SK-N-SH (cell line): ENCODE results near the gene SDK1. TPM values are rescaled to one million over a fixed set of nuclear protein-coding genes. Genes with fewer than 3 reads are reported as not detected.

ENCODE experiments used
- CTCF ChIA-PET: fragments of 300-600, 350-600 bp; formaldehyde crosslinking; extraction: SDS; loops from one replicate; lab custom pipeline; 2021; lab: Yijun Ruan, JAX
- POLR2A ChIA-PET: fragments of 350-600 bp; sonication (Branson Sonifier 250); formaldehyde crosslinking; extraction: SDS; loops from one replicate; lab custom pipeline; 2020; ENCODE audit warnings: antibody characterized with exemption, inconsistent platforms; lab: Yijun Ruan, JAX
- DNase-seq: peaks from one replicate; pipeline ENCODE4 v3.0.0; 2012
- H2AFZ ChIP-seq: fragments of 200-600 bp; sonication (generic); 2 replicates; pipeline ENCODE4 v1.8.1; 2016; ENCODE audit warnings: antibody characterized with exemption, mild to moderate bottlenecking, low read depth
- H3F3A ChIP-seq: fragments of 200-600 bp; sonication (generic); replicated peaks from 2 replicates; pipeline ENCODE3; 2016; ENCODE audit warnings: antibody characterized with exemption, mild to moderate bottlenecking; ENCODE audit not compliant: insufficient read depth
- H3K27ac ChIP-seq, 2 experiments: fragments of 200-500 bp in 1 of 2; fragments of 200-600 bp in 1 of 2; sonication (Bioruptor generic) in 1 of 2; sonication (generic), shearing (Covaris generic) in 1 of 2; 2 replicates each; pipeline versions ENCODE4 v1.5.1 to v1.6.1; 2014 to 2016; ENCODE audit warnings: low read depth in 2 of 2, inconsistent platforms in 1 of 2, low read length in 1 of 2, mild to moderate bottlenecking in 1 of 2, mixed read lengths in 1 of 2
- H3K27me3 ChIP-seq: fragments of 200-600 bp; sonication (generic), shearing (Covaris generic); 2 replicates; pipeline ENCODE4 v1.6.1; 2016; ENCODE audit warnings: mixed run types; ENCODE audit not compliant: insufficient read depth
- H3K36me3 ChIP-seq, 2 experiments: fragments of 200-500 bp in 1 of 2; fragments of 200-600 bp in 1 of 2; sonication (Bioruptor generic) in 1 of 2; sonication (generic) in 1 of 2; replicated peaks in 1 of 2; 2 replicates each; pipeline versions ENCODE3 to v1.5.1; 2014 to 2016; ENCODE audit warnings: low read length in 1 of 2, mild to moderate bottlenecking in 1 of 2; ENCODE audit not compliant: insufficient read depth in 2 of 2, control insufficient read depth in 1 of 2
- H3K4me1 ChIP-seq, 2 experiments: fragments of 200-500 bp in 1 of 2; fragments of 200-600 bp in 1 of 2; sonication (Bioruptor generic) in 1 of 2; sonication (generic), shearing (Covaris generic) in 1 of 2; 2 replicates each; pipeline versions ENCODE4 v1.5.1 to v1.6.1; 2014 to 2016; ENCODE audit warnings: low read depth in 1 of 2, low read length in 1 of 2, mixed run types in 1 of 2; ENCODE audit not compliant: insufficient read depth in 2 of 2, control insufficient read depth in 1 of 2
- H3K4me2 ChIP-seq: fragments of 200-600 bp; sonication (generic), shearing (Covaris generic); 2 replicates; pipeline ENCODE4 v1.6.1; 2017; ENCODE audit warnings: mixed run types
- H3K4me3 ChIP-seq, 2 experiments: fragments of 200-500 bp in 1 of 2; fragments of 200-600 bp in 1 of 2; sonication (Bioruptor generic) in 1 of 2; sonication (generic), shearing (Covaris generic) in 1 of 2; 2 replicates each; pipeline versions ENCODE4 v1.5.1 to v1.8.1; 2014 to 2016; ENCODE audit warnings: low read depth in 2 of 2, inconsistent platforms in 1 of 2, low read length in 1 of 2, mild to moderate bottlenecking in 1 of 2, mixed read lengths in 1 of 2, moderate library complexity in 1 of 2
- H3K79me2 ChIP-seq: fragments of 200-600 bp; sonication (generic); 2 replicates; pipeline ENCODE4 v1.8.1; 2017; ENCODE audit warnings: mild to moderate bottlenecking; ENCODE audit not compliant: insufficient read depth
- H3K9ac ChIP-seq: fragments of 200-600 bp; sonication (generic); 2 replicates; pipeline ENCODE4 v1.6.1; 2017; ENCODE audit warnings: mixed run types
- H3K9me2 ChIP-seq: fragments of 200-600 bp; sonication (generic); 2 replicates; pipeline ENCODE4 v1.6.1; 2017; ENCODE audit warnings: mixed run types
- H3K9me3 ChIP-seq: fragments of 200-600 bp; sonication (generic); 2 replicates; pipeline ENCODE4 v1.6.1; 2017; ENCODE audit warnings: mixed run types, mild to moderate bottlenecking, moderate library complexity
- H4K20me1 ChIP-seq: fragments of 200-600 bp; sonication (generic); 2 replicates; pipeline ENCODE4 v1.6.1; 2017; ENCODE audit warnings: mild to moderate bottlenecking, mixed run types; ENCODE audit not compliant: insufficient read depth
- CTCF ChIP-seq: fragments of 200-600 bp; sonication (generic); IDR thresholded peaks from 2 replicates; pipeline ENCODE4 v1.6.1; 2017; ENCODE audit warnings: antibody characterized with exemption, mild to moderate bottlenecking, moderate library complexity
- EZH2phosphoT487 ChIP-seq: fragments of 200-600 bp; sonication (generic); IDR thresholded peaks from 2 replicates; pipeline ENCODE4 v1.6.1; 2017; ENCODE audit warnings: low read depth, mixed run types, mild to moderate bottlenecking, antibody characterized with exemption, moderate library complexity, borderline replicate concordance
- FOXJ3 ChIP-seq: sonication (generic); formaldehyde crosslinking; IDR thresholded peaks from 2 replicates; pipeline ENCODE4 v1.5.1; 2020; ENCODE audit warnings: mild to moderate bottlenecking, missing genetic modification reagents
- FOXM1 ChIP-seq: IDR thresholded peaks from 2 replicates; pipeline ENCODE4 v1.4.0; 2012; ENCODE audit warnings: low read depth, mild to moderate bottlenecking
- GATA2 ChIP-seq: sonication (generic); formaldehyde crosslinking; IDR thresholded peaks from 2 replicates; pipeline ENCODE4 v1.5.0; 2020; ENCODE audit warnings: mild to moderate bottlenecking, missing genetic modification reagents
- JUND ChIP-seq: IDR thresholded peaks from 2 replicates; pipeline ENCODE4 v1.4.0; 2012
- POLR2AphosphoS5 ChIP-seq: IDR thresholded peaks from 2 replicates; pipeline ENCODE4 v1.6.1; 2012; ENCODE audit warnings: low read depth, low read length
- RAD21 ChIP-seq: IDR thresholded peaks from 2 replicates; pipeline ENCODE4 v1.6.1; 2012; ENCODE audit warnings: mild to moderate bottlenecking, low read length
- RCOR1 ChIP-seq: fragments of 150-350 bp; IDR thresholded peaks from 2 replicates; pipeline ENCODE4 v1.6.1; 2017; ENCODE audit warnings: antibody characterized with exemption, low read length
- SMC3 ChIP-seq: IDR thresholded peaks from 2 replicates; pipeline ENCODE4 v1.6.1; 2012; ENCODE audit warnings: low read depth, low read length, improper control_type of control experiment
- TAF1 ChIP-seq: IDR thresholded peaks from 2 replicates; pipeline ENCODE4 v1.6.1; 2012; ENCODE audit warnings: low read depth, mild to moderate bottlenecking, low read length, moderate library complexity, borderline replicate concordance
- TCF12 ChIP-seq: IDR thresholded peaks from 2 replicates; pipeline ENCODE4 v1.4.0; 2012
- TEAD4 ChIP-seq: IDR thresholded peaks from 2 replicates; pipeline ENCODE4 v1.4.0; 2012; ENCODE audit warnings: mild to moderate bottlenecking, borderline replicate concordance; ENCODE audit not compliant: insufficient read depth
- USF2 ChIP-seq: fragments of 150-350 bp; IDR thresholded peaks from 2 replicates; pipeline ENCODE4 v1.6.1; 2017; ENCODE audit warnings: antibody characterized with exemption, low read length, low read depth, borderline replicate concordance
- WGBS: methylation state at CpG from one replicate; pipeline ENCODE4 v1.1.6; 2017; ENCODE audit warnings: low lambda C conversion rate; 5-methylcytosine and 5-hydroxymethylcytosine counted together
- polyA plus RNA-seq, 3 experiments: library from polyadenylated mRNA; depleted of rRNA; stranded (reverse); fragments of >200 nt; gene quantifications; 2 replicates each; pipeline ENCODE4 v1.2.3, GENCODE V29; 2012
- TF ChIP-seq, protein P1 (sequence below): IDR thresholded peaks from 2 replicates; pipeline ENCODE4 v1.4.0; 2012; ENCODE audit warnings: low read depth
- TF ChIP-seq, protein P2 (sequence below): IDR thresholded peaks from 2 replicates; pipeline ENCODE4 v1.4.0; 2012; ENCODE audit warnings: low read depth, borderline replicate concordance

The SDK1 gene
- polyA plus RNA-seq, 1 of the 3 experiments (the other 2 are of a cell fraction), result 1.2 TPM

- H3K79me2 ChIP-seq, result no peaks in the 10 kb centered on the region
- no peaks in the 10 kb centered on the region for H3F3A ChIP-seq
- H3K9me2 ChIP-seq, result no peaks in the 10 kb centered on the region
- POLR2A ChIA-PET, result no interaction called here
- WGBS, result 77% methylated on average over 21 of the region's 24 CpGs
- no peak overlapping the region for H3K4me3 ChIP-seq
- H3K9ac ChIP-seq, result no peak overlapping the region
- no peaks in the 10 kb centered on the region for H4K20me1 ChIP-seq
- no peak for TF ChIP-seq RAD21
- TF ChIP-seq GATA2, result no peak
- DNase-seq, result no peak
- peaks cover 0 to 4% of the 10 kb centered on the region in 2 experiments; a peak in 1 of 4 replicates for H3K4me1 ChIP-seq
- no peaks in the 10 kb centered on the region for H3K9me3 ChIP-seq
- H3K36me3 ChIP-seq, result no peaks in the 10 kb centered on the region
- CTCF ChIA-PET, result no interaction called here
- no peak overlapping the region for H3K4me2 ChIP-seq
- H3K27ac ChIP-seq, result no peak overlapping the region
- H3K27me3 ChIP-seq, result no peaks in the 10 kb centered on the region
- H2AFZ ChIP-seq, result no peak overlapping the region
Observed at GRCh38 chr7:4179688-4180380, 878.8 kb downstream of the SDK1 start.

DNA sequence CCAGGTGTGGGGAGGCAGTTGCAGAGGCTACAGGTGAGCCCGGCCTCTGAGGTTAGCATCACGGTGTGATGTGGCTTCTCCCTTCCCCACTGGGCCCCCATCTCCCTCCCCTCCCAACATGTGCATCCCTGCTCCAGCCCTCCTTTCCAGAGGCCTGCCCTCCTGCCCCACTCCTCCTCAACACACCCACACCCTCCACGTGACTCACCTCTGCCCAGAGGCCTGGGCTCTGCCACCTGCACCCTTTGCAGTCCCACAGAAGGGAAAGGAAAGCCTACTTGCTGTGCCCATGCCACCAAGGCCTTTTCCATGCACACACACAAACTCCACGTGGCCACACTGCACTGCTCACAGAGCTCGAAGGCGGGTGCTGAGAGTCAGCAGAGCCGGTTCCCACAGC is 880.4 kb downstream of the SDK1 start:
- Histone ChIP-seq H3K36me3 (no peaks in the 10 kb centered on the region), H2AFZ (no peak overlapping the region), H3K9ac (no peak overlapping the region), H3K4me1 (peaks cover 0 to 12% of the 10 kb centered on the region in 2 experiments; a peak in 1 of 4 replicates), H3K9me2 (no peaks in the 10 kb centered on the region), H4K20me1 (no peaks in the 10 kb centered on the region), H3K4me3 (no peak overlapping the region), H3K79me2 (no peaks in the 10 kb centered on the region), H3K27ac (no peak overlapping the region), H3K9me3 (no peaks in the 10 kb centered on the region), H3F3A (no peaks in the 10 kb centered on the region), H3K4me2 (no peak overlapping the region), H3K27me3 (no peaks in the 10 kb centered on the region)
- CTCF ChIA-PET, result no interaction called here
- POLR2A ChIA-PET, result no interaction called here
- no peak for DNase-seq
- WGBS, result 45% methylated on average over 7 of the region's 7 CpGs
- no peak for TF ChIP-seq EZH2phosphoT487

DNA sequence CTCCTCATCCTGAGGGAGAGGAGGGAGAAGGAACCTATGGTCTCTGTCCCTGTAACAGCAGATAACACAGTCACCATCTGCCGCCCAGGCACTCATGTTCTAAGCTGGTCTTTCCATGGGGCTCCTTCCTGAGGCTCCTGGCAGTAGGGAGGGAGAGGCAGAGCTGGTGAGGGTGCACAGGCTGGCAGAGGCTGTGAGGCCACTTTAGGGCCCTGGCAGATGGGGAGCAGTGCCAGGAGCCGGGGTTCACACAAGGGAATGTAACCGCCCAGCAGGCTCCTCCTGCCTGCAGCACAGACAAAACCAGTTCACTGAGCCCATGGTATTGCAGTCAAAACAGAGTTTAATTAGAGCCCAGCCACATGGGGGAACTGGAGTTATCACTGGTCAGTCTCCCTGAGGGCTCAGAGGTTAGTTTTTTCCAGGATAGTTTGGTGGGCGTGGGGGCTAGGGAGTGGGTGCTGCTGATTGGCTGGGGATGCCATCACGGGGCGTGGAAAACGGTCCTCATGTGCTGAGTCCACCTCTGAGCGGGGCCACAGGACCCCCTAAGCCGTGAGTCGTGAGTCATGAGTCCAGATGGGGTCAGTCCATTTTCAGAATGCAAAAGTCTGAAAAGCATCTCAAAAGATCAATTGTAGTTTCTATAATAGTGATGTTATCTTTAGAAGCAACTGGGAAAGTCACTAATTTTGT is 881.7 kb downstream of the SDK1 start:
- no peak overlapping the region for H3K4me3 ChIP-seq
- H3K9me2 ChIP-seq, result no peaks in the 10 kb centered on the region
- H3K79me2 ChIP-seq, result no peaks in the 10 kb centered on the region
- H3K4me1 ChIP-seq, result peaks cover 0 to 12% of the 10 kb centered on the region in 2 experiments; a peak in 1 of 4 replicates
- H3F3A ChIP-seq, result no peaks in the 10 kb centered on the region
- H4K20me1 ChIP-seq, result no peaks in the 10 kb centered on the region
- H3K4me2 ChIP-seq, result no peak overlapping the region
- WGBS, result 28% methylated on average over 9 of the region's 10 CpGs
- ChIA-PET POLR2A (no interaction called here), CTCF (no interaction called here)
- no peak overlapping the region for H2AFZ ChIP-seq
- H3K9me3 ChIP-seq, result no peaks in the 10 kb centered on the region
- no peak for DNase-seq
- no peaks in the 10 kb centered on the region for H3K27me3 ChIP-seq
- H3K27ac ChIP-seq, result no peak overlapping the region
- no peaks in the 10 kb centered on the region for H3K36me3 ChIP-seq
- no peak overlapping the region for H3K9ac ChIP-seq
- no peak for TF ChIP-seq EZH2phosphoT487
- no peak for TF ChIP-seq JUND
- TF ChIP-seq TCF12, result no peak
- no peak for TF ChIP-seq USF2
- TF ChIP-seq CTCF, result no peak
- TF ChIP-seq TAF1, result no peak
- no peak for TF ChIP-seq GATA2
- TF ChIP-seq, protein P1, sequence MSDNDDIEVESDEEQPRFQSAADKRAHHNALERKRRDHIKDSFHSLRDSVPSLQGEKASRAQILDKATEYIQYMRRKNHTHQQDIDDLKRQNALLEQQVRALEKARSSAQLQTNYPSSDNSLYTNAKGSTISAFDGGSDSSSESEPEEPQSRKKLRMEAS, result no peak
- TF ChIP-seq FOXM1, result no peak
- TF ChIP-seq, protein P2, sequence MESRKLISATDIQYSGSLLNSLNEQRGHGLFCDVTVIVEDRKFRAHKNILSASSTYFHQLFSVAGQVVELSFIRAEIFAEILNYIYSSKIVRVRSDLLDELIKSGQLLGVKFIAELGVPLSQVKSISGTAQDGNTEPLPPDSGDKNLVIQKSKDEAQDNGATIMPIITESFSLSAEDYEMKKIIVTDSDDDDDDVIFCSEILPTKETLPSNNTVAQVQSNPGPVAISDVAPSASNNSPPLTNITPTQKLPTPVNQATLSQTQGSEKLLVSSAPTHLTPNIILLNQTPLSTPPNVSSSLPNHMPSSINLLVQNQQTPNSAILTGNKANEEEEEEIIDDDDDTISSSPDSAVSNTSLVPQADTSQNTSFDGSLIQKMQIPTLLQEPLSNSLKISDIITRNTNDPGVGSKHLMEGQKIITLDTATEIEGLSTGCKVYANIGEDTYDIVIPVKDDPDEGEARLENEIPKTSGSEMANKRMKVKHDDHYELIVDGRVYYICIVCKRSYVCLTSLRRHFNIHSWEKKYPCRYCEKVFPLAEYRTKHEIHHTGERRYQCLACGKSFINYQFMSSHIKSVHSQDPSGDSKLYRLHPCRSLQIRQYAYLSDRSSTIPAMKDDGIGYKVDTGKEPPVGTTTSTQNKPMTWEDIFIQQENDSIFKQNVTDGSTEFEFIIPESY, result no peak
- TF ChIP-seq SMC3, result no peak
- no peak for TF ChIP-seq RCOR1
- no peak for TF ChIP-seq POLR2AphosphoS5
- TF ChIP-seq TEAD4, result no peak
- TF ChIP-seq FOXJ3 (CRISPR knock-in tag), result no peak
